K562 (cell line): ENCODE measurements around the gene ABHD8. TPM values are rescaled to one million over a fixed set of nuclear protein-coding genes. Genes with fewer than 3 reads are reported as not detected.
A peak's percentile ranks its signal among the peaks of the same experiment; 100 is the strongest.

ENCODE experiments used
- CBFA2T2 ChIP-seq: fragments of 450-650 bp; conservative IDR thresholded peaks from 2 replicates; pipeline ENCODE4 v1.6.1; 2017; ENCODE audit warnings: mild to moderate bottlenecking
- FOXJ2 ChIP-seq: fragments of 200-800 bp; sonication (Bioruptor generic); IDR thresholded peaks from 2 replicates; pipeline ENCODE4 v1.6.1; 2016; ENCODE audit warnings: missing genetic modification characterization, missing compliant biosample characterization
- HIVEP1 ChIP-seq: fragments of 250-450 bp; sonication (Bioruptor Pico); IDR thresholded peaks from 2 replicates; pipeline ENCODE4 v1.4.0; 2020; ENCODE audit warnings: mild to moderate bottlenecking
- KAT2B ChIP-seq: IDR thresholded peaks from one replicate; pipeline ENCODE4 v1.6.1; 2012; ENCODE audit warnings: low read depth, mild to moderate bottlenecking, control low read depth, inconsistent platforms, low read length, moderate library complexity
- KDM1A ChIP-seq, 2 experiments: fragments of 450-650 bp; IDR thresholded peaks; 2 replicates each; pipeline ENCODE4 v1.6.1; 2016; ENCODE audit warnings: mild to moderate bottlenecking in 2 of 2
- PHTF2 ChIP-seq: fragments of 250-450 bp; sonication (Bioruptor Pico); IDR thresholded peaks from 2 replicates; pipeline ENCODE4 v1.5.0; 2021; ENCODE audit warnings: mild to moderate bottlenecking
- RBBP5 ChIP-seq: fragments of 200-600 bp; sonication (generic); IDR thresholded peaks from 2 replicates; pipeline ENCODE4 v1.6.1; 2012; ENCODE audit warnings: borderline replicate concordance, mild to moderate bottlenecking, low read length, control low read depth, inconsistent platforms; ENCODE audit not compliant: insufficient read depth, poor library complexity, severe bottlenecking
- SMAD4 ChIP-seq: fragments of 250-450 bp; sonication (Bioruptor Pico); conservative IDR thresholded peaks from 2 replicates; pipeline ENCODE4 v1.8.0; 2021; ENCODE audit warnings: inconsistent platforms, mild to moderate bottlenecking, moderate library complexity
- ZNF134 ChIP-seq: fragments of 250-450 bp; sonication (Bioruptor Pico); conservative IDR thresholded peaks from 2 replicates; pipeline ENCODE4 v1.4.0; 2020
- ZNF143 ChIP-seq: sonication (generic); formaldehyde crosslinking; IDR thresholded peaks from 2 replicates; pipeline ENCODE4 v1.9.0; 2022; ENCODE audit warnings: mild to moderate bottlenecking, missing genetic modification reagents
- ZNF212 ChIP-seq: fragments of 450-650 bp; formaldehyde crosslinking; IDR thresholded peaks from 2 replicates; pipeline ENCODE4 v1.4.0; 2020; ENCODE audit warnings: mild to moderate bottlenecking
- ZNF695 ChIP-seq: fragments of 450-650 bp; formaldehyde crosslinking; IDR thresholded peaks from 2 replicates; pipeline ENCODE4 v1.4.0; 2020; ENCODE audit warnings: mild to moderate bottlenecking, moderate library complexity
- polyA plus RNA-seq, 8 experiments: library from polyadenylated mRNA; depleted of rRNA in 4 of 8; stranded (reverse) in 5 of 8; unstranded in 3 of 8; fragments of >200 nt; fragmentation: Nextera tagmentation in 2 of 8; fragmentation: Illumina TruSeq in 1 of 8; extraction: Ambion mirVana in 2 of 8; extraction: Trizol in 1 of 8; gene quantifications; 2 replicates each; pipeline versions ENCODE4 v1.2.1 to v1.2.3, GENCODE V29; 2011 to 2014; ENCODE audit warnings: inconsistent platforms in 1 of 8, missing spikeins in 1 of 8
- total RNA-seq, 7 experiments: library from RNA; depleted of rRNA in 6 of 7; stranded (reverse); fragments of >200 nt in 6 of 7; fragmentation: Illumina TruSeq in 2 of 7; extraction: Trizol in 2 of 7; gene quantifications; 2 replicates each; pipeline versions ENCODE4 v1.2.1 to v1.2.3, GENCODE V29; 2011 to 2021; ENCODE audit warnings: low replicate concordance in 1 of 7
- TF ChIP-seq, protein P1 (sequence below): fragments of 250-450 bp; sonication (Bioruptor Pico); IDR thresholded peaks from 2 replicates; pipeline ENCODE4 v1.4.0; 2020; ENCODE audit warnings: mild to moderate bottlenecking
- TF ChIP-seq, protein P2 (sequence below): sonication (generic); IDR thresholded peaks from 2 replicates; pipeline ENCODE4 v1.6.1; 2016
- TF ChIP-seq, protein P3 (sequence below): fragments of 250-450 bp; sonication (Bioruptor Pico); IDR thresholded peaks from 2 replicates; pipeline ENCODE4 v1.5.0; 2021
- TF ChIP-seq, protein P4 (sequence below), 2 experiments: IDR thresholded peaks; 2 replicates each; pipeline ENCODE4 v1.6.1; 2011; ENCODE audit warnings: borderline replicate concordance in 1 of 2, control low read depth in 1 of 2, low read depth in 1 of 2, low read length in 1 of 2, mild to moderate bottlenecking in 1 of 2, mixed read lengths in 1 of 2, moderate library complexity in 1 of 2; ENCODE audit not compliant: insufficient read depth in 1 of 2, insufficient read length in 1 of 2, poor library complexity in 1 of 2, severe bottlenecking in 1 of 2; ENCODE audit errors: extremely low read depth in 1 of 2
- TF ChIP-seq, protein P5 (sequence below): sonication (generic); formaldehyde crosslinking; IDR thresholded peaks from 2 replicates; pipeline ENCODE4 v1.8.0; 2022; ENCODE audit warnings: missing genetic modification reagents, mild to moderate bottlenecking, borderline replicate concordance
- TF ChIP-seq, protein P6 (sequence below): fragments of 250-450 bp; sonication (Bioruptor Pico); IDR thresholded peaks from 2 replicates; pipeline ENCODE4 v1.5.0; 2020; ENCODE audit warnings: mild to moderate bottlenecking

Gene ABHD8
- total and polyA plus RNA-seq, 9 of the 15 experiments (the other 6 are each of a cell fraction or from before 2014, with no cell fraction given), result 0.04 to 6.6 (median 2.0) TPM; not detected in 1

DNA sequence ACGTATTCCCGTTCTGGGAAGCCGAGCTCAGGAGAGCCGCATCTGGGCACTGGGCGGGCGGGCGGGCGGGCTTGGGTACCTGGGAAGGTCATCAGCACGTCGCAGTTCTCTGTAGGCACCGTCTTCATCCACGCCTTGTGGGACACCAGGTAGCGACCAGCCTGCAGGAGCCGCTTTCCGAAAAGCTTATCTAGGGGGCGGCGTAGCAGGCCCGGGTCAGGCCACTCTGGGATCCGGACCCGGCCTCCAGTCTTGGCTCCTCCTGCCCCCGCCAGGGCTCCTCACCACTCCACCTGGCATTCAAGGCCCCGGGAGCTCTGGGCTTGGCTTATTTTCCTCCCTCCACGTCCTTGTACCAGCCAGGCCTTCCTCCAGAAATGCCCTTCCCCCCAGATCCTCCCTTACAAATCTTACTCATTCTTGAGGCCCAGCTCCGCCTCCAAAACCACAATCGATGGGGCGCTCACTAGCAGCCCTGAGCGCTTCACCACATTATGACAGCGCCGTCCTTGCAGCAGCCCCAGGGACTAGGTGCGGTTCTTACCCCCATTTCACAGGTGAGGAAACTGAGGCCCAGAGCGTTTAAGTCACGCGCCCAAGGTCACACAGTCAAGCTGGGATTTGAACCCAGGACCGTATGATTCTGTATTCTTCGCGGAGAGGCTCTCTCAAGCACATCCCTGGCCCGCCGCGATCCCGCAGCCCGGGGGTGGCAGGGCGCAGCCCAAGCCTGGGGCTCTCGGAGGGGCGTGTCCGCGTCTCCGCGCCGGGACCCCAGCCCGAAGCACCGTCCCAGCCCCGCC is 30.6 kb upstream of the ABHD8 start (continued):
- TF ChIP-seq, protein P1, sequence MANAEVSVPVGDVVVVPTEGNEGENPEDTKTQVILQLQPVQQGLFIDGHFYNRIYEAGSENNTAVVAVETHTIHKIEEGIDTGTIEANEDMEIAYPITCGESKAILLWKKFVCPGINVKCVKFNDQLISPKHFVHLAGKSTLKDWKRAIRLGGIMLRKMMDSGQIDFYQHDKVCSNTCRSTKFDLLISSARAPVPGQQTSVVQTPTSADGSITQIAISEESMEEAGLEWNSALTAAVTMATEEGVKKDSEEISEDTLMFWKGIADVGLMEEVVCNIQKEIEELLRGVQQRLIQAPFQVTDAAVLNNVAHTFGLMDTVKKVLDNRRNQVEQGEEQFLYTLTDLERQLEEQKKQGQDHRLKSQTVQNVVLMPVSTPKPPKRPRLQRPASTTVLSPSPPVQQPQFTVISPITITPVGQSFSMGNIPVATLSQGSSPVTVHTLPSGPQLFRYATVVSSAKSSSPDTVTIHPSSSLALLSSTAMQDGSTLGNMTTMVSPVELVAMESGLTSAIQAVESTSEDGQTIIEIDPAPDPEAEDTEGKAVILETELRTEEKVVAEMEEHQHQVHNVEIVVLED (CRISPR knock-in tag), result no peak
- TF ChIP-seq, protein P2, sequence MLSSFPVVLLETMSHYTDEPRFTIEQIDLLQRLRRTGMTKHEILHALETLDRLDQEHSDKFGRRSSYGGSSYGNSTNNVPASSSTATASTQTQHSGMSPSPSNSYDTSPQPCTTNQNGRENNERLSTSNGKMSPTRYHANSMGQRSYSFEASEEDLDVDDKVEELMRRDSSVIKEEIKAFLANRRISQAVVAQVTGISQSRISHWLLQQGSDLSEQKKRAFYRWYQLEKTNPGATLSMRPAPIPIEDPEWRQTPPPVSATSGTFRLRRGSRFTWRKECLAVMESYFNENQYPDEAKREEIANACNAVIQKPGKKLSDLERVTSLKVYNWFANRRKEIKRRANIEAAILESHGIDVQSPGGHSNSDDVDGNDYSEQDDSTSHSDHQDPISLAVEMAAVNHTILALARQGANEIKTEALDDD, result peak; percentile 79
- TF ChIP-seq, protein P3, sequence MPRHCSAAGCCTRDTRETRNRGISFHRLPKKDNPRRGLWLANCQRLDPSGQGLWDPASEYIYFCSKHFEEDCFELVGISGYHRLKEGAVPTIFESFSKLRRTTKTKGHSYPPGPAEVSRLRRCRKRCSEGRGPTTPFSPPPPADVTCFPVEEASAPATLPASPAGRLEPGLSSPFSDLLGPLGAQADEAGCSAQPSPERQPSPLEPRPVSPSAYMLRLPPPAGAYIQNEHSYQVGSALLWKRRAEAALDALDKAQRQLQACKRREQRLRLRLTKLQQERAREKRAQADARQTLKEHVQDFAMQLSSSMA (CRISPR knock-in tag), result 0 out of 2 replicates have a peak, but pooled peaks have one; percentile 76
- peak; percentile 51; the same call in 1 of the 2 replicates for TF ChIP-seq ZNF134 (CRISPR knock-in tag)
- no peak for TF ChIP-seq PHTF2
- TF ChIP-seq, protein P4, sequence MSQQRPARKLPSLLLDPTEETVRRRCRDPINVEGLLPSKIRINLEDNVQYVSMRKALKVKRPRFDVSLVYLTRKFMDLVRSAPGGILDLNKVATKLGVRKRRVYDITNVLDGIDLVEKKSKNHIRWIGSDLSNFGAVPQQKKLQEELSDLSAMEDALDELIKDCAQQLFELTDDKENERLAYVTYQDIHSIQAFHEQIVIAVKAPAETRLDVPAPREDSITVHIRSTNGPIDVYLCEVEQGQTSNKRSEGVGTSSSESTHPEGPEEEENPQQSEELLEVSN (IDR thresholded peaks at IDR 0.05; ENCODE audit: borderline replicate concordance in 1 of 2, extremely low read depth in 1 of 2, insufficient read depth in 1 of 2, insufficient read length in 1 of 2, low read depth in 1 of 2, low read length in 1 of 2, poor library complexity in 1 of 2, severe bottlenecking in 1 of 2), result peak; percentile 4 to 26
- TF ChIP-seq, protein P5, sequence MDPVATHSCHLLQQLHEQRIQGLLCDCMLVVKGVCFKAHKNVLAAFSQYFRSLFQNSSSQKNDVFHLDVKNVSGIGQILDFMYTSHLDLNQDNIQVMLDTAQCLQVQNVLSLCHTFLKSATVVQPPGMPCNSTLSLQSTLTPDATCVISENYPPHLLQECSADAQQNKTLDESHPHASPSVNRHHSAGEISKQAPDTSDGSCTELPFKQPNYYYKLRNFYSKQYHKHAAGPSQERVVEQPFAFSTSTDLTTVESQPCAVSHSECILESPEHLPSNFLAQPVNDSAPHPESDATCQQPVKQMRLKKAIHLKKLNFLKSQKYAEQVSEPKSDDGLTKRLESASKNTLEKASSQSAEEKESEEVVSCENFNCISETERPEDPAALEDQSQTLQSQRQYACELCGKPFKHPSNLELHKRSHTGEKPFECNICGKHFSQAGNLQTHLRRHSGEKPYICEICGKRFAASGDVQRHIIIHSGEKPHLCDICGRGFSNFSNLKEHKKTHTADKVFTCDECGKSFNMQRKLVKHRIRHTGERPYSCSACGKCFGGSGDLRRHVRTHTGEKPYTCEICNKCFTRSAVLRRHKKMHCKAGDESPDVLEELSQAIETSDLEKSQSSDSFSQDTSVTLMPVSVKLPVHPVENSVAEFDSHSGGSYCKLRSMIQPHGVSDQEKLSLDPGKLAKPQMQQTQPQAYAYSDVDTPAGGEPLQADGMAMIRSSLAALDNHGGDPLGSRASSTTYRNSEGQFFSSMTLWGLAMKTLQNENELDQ (CRISPR knock-in tag), result no peak
- peak; percentile 47; the same call in 1 of the 2 replicates for TF ChIP-seq ZNF143 (CRISPR knock-in tag)
- no peak for TF ChIP-seq CBFA2T2
- no peak for TF ChIP-seq FOXJ2 (tag)
- no peak for TF ChIP-seq RBBP5
- no peak for TF ChIP-seq ZNF212 (CRISPR knock-in tag)
- no peak for TF ChIP-seq KAT2B
- TF ChIP-seq, protein P6, sequence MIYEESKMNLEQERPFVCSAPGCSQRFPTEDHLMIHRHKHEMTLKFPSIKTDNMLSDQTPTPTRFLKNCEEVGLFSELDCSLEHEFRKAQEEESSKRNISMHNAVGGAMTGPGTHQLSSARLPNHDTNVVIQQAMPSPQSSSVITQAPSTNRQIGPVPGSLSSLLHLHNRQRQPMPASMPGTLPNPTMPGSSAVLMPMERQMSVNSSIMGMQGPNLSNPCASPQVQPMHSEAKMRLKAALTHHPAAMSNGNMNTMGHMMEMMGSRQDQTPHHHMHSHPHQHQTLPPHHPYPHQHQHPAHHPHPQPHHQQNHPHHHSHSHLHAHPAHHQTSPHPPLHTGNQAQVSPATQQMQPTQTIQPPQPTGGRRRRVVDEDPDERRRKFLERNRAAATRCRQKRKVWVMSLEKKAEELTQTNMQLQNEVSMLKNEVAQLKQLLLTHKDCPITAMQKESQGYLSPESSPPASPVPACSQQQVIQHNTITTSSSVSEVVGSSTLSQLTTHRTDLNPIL, result no peak
- 0 out of 2 replicates have a peak, but pooled peaks have one; percentile 4 for TF ChIP-seq HIVEP1
- peak; percentile 95 to 98 for TF ChIP-seq KDM1A (IDR thresholded peaks at IDR 0.05)
- no peak; the same call in 1 of the 2 replicates for TF ChIP-seq SMAD4
- TF ChIP-seq ZNF695 (CRISPR knock-in tag), result peak; percentile 22; the same call in 1 of the 2 replicates
